K562 (cell line): ENCODE data around the gene CRYBA4. TPM values are rescaled to one million over a fixed set of nuclear protein-coding genes. Genes with fewer than 3 reads are reported as not detected.

Source experiments
- ATAC-seq: fragments of 200-7000 bp; cut with Tn5 transposase; 3 replicates; pipeline ENCODE4 v1.9.1; 2020; ENCODE audit warnings: moderate library complexity
- BruUV-seq: library from RNA; stranded (reverse); fragments of 400-500 nt; replicated peaks from 2 replicates; lab custom pipeline; 2021; lab: Mats Ljungman, UMichigan
- CTCF ChIA-PET: fragments of 300-600 bp; formaldehyde crosslinking; extraction: SDS; loops from one replicate; lab custom pipeline; 2021; ENCODE audit warnings: low intra/inter-chr PET ratio; lab: Yijun Ruan, JAX
- POLR2A ChIA-PET: fragments of 300-600, 350-650 bp; sonication (Branson Sonifier 250); formaldehyde crosslinking; extraction: SDS; loops from one replicate; lab custom pipeline; 2021; ENCODE audit warnings: antibody characterized with exemption, inconsistent platforms; lab: Yijun Ruan, JAX
- DNase-seq, 4 experiments: peaks; one replicate each; pipeline versions ENCODE4 v3.0.0 to v3.0.0-alpha.2; 2011 to 2018; ENCODE audit warnings: low spot score in 3 of 4, mixed read lengths in 3 of 4; ENCODE audit errors: extremely low read depth in 1 of 4
- FAIRE-seq: peaks from 2 replicates; lab custom pipeline; 2011; peaks lifted over from hg19 to GRCh38; lab: Jason Lieb, UNC
- H2AFZ ChIP-seq: 2 replicates; pipeline ENCODE4 v1.6.0; 2011; ENCODE audit warnings: low read depth, low read length, control low read depth, inconsistent platforms
- H3K27ac ChIP-seq: fragments of 200-600 bp; 3 replicates; pipeline ENCODE4 v1.8.0; 2011; ENCODE audit warnings: low read depth, mild to moderate bottlenecking, control low read depth, inconsistent platforms, low read length, moderate library complexity, mixed read lengths; ENCODE audit errors: extremely low read depth
- H3K27me3 ChIP-seq, 2 experiments: fragments of 300-600 bp in 1 of 2; 2 replicates in 1 of 2; 3 replicates in 1 of 2; pipeline versions ENCODE4 v1.6.0 to v1.8.0; 2011; ENCODE audit warnings: inconsistent platforms in 2 of 2, low read length in 2 of 2, mild to moderate bottlenecking in 1 of 2, mixed read lengths in 1 of 2, moderate library complexity in 1 of 2; ENCODE audit not compliant: control insufficient read depth in 2 of 2, insufficient read depth in 2 of 2
- H3K36me3 ChIP-seq: fragments of 300-600 bp; 3 replicates; pipeline ENCODE4 v1.8.0; 2011; ENCODE audit warnings: mild to moderate bottlenecking, low read length, inconsistent platforms; ENCODE audit not compliant: control insufficient read depth, insufficient read depth
- H3K4me1 ChIP-seq, 2 experiments: fragments of 200-600 bp in 1 of 2; replicated peaks in 1 of 2; 2 replicates in 1 of 2; 3 replicates in 1 of 2; pipeline versions ENCODE4 v1.5.1 to v1.8.0; 2011; ENCODE audit warnings: inconsistent platforms in 2 of 2, low read length in 2 of 2, mild to moderate bottlenecking in 1 of 2, mixed read lengths in 1 of 2, moderate library complexity in 1 of 2; ENCODE audit not compliant: control insufficient read depth in 2 of 2, insufficient read depth in 2 of 2
- H3K4me2 ChIP-seq: 2 replicates; pipeline ENCODE4 v1.6.1; 2011; ENCODE audit warnings: low read length, control low read depth, inconsistent platforms, mixed read lengths; ENCODE audit not compliant: insufficient read depth
- H3K4me3 ChIP-seq: fragments of 200-600 bp; sonication (generic), shearing (Covaris generic); 2 replicates; pipeline ENCODE4 v1.5.1; 2016; ENCODE audit warnings: control low read depth, inconsistent platforms
- H3K79me2 ChIP-seq: fragments of 200-600 bp; 3 replicates; pipeline ENCODE4 v1.8.0; 2011; ENCODE audit warnings: low read length, inconsistent platforms; ENCODE audit not compliant: control insufficient read depth, insufficient read depth
- H3K9ac ChIP-seq, 2 experiments: 2 replicates each; pipeline versions ENCODE4 v1.6.0 to v1.6.1; 2011; ENCODE audit warnings: low read depth in 2 of 2, low read length in 2 of 2, control low read depth in 1 of 2, inconsistent platforms in 1 of 2, mild to moderate bottlenecking in 1 of 2, mixed read lengths in 1 of 2; ENCODE audit not compliant: insufficient read depth in 1 of 2
- H3K9me1 ChIP-seq: one replicate; pipeline ENCODE4 v1.6.0; 2011; ENCODE audit warnings: inconsistent platforms, mild to moderate bottlenecking, low read length, moderate library complexity; ENCODE audit not compliant: control insufficient read depth, insufficient read depth
- H3K9me3 ChIP-seq: replicated peaks from 2 replicates; pipeline ENCODE4 v1.5.1; 2011; ENCODE audit warnings: low read depth, low read length, inconsistent platforms; ENCODE audit not compliant: control insufficient read depth, insufficient read depth
- H4K20me1 ChIP-seq: replicated peaks from 2 replicates; pipeline ENCODE4 v1.6.1; 2011; ENCODE audit warnings: low read length, inconsistent platforms, mixed read lengths; ENCODE audit not compliant: control insufficient read depth, insufficient read depth
- CLOCK ChIP-seq: fragments of 250-450 bp; sonication (Bioruptor Pico); IDR thresholded peaks from 2 replicates; pipeline ENCODE4 v1.4.0; 2020; ENCODE audit warnings: mild to moderate bottlenecking, moderate library complexity, borderline replicate concordance
- CXXC5 ChIP-seq: fragments of 250-450 bp; sonication (Bioruptor Pico); IDR thresholded peaks from 2 replicates; pipeline ENCODE4 v1.8.0; 2022; ENCODE audit warnings: inconsistent platforms, mild to moderate bottlenecking, moderate library complexity
- FOXO4 ChIP-seq: fragments of 450-650 bp; formaldehyde crosslinking; IDR thresholded peaks from 2 replicates; pipeline ENCODE4 v1.4.0; 2020; ENCODE audit warnings: mild to moderate bottlenecking, moderate library complexity
- HLTF ChIP-seq: fragments of 450-650 bp; IDR thresholded peaks from 2 replicates; pipeline ENCODE4 v1.6.1; 2016
- ILF3 ChIP-seq: fragments of 450-650 bp; IDR thresholded peaks from 2 replicates; pipeline ENCODE4 v1.6.1; 2018; ENCODE audit warnings: antibody characterized with exemption, mild to moderate bottlenecking, moderate library complexity, borderline replicate concordance
- SUPT5H ChIP-seq: fragments of 450-650 bp; IDR thresholded peaks from 2 replicates; pipeline ENCODE4 v1.6.1; 2016
- TFE3 ChIP-seq: fragments of 450-650 bp; formaldehyde crosslinking; IDR thresholded peaks from 2 replicates; pipeline ENCODE4 v1.4.0; 2020; ENCODE audit warnings: mild to moderate bottlenecking, mixed read lengths
- USF2 ChIP-seq: sonication (generic); formaldehyde crosslinking; IDR thresholded peaks from 2 replicates; pipeline ENCODE4 v1.5.0; 2020; ENCODE audit warnings: missing genetic modification reagents
- XRCC5 ChIP-seq: fragments of 200-400 bp; formaldehyde crosslinking; IDR thresholded peaks from 2 replicates; pipeline ENCODE4 v1.6.1; 2017; ENCODE audit warnings: low read depth, mild to moderate bottlenecking, low read length
- ZC3H8 ChIP-seq: fragments of 450-650 bp; IDR thresholded peaks from 2 replicates; pipeline ENCODE4 v1.6.1; 2017
- ZNF592 ChIP-seq: fragments of 450-650 bp; IDR thresholded peaks from 2 replicates; pipeline ENCODE4 v1.6.1; 2017; ENCODE audit warnings: antibody characterized with exemption, mild to moderate bottlenecking
- ZNF644 ChIP-seq: fragments of 200-800 bp; sonication (Bioruptor generic); IDR thresholded peaks from 2 replicates; pipeline ENCODE4 v1.6.1; 2016; ENCODE audit warnings: low read depth, missing genetic modification characterization, missing compliant biosample characterization
- WGBS: fragments of 100-300 bp; shearing (Covaris generic); methylation state at CpG from one replicate; pipeline ENCODE4 v1.1.6; 2016; ENCODE audit warnings: low coverage, mixed read lengths; ENCODE audit not compliant: insufficient coverage; ENCODE audit errors: missing lambda C conversion rate; 5-methylcytosine and 5-hydroxymethylcytosine counted together
- in situ Hi-C: fragments of 300-500 bp; cut with MboI; formaldehyde crosslinking; loops from 4 replicates; pipeline ENCODE4 v1.15.0; 2018; ENCODE audit warnings: inconsistent platforms, mixed read lengths
- intact Hi-C: fragments of 100-400 bp; cut with micrococcal nuclease; formaldehyde crosslinking; loops from 2 replicates; pipeline ENCODE4 v1.14.2; 2022
- polyA plus RNA-seq, 8 experiments: library from polyadenylated mRNA; depleted of rRNA in 4 of 8; stranded (reverse) in 5 of 8; unstranded in 3 of 8; fragments of >200 nt; fragmentation: Nextera tagmentation in 2 of 8; fragmentation: Illumina TruSeq in 1 of 8; extraction: Ambion mirVana in 2 of 8; extraction: Trizol in 1 of 8; gene quantifications; 2 replicates each; pipeline versions ENCODE4 v1.2.1 to v1.2.3, GENCODE V29; 2011 to 2014; ENCODE audit warnings: inconsistent platforms in 1 of 8, missing spikeins in 1 of 8
- total RNA-seq, 7 experiments: library from RNA; depleted of rRNA in 6 of 7; stranded (reverse); fragments of >200 nt in 6 of 7; fragmentation: Illumina TruSeq in 2 of 7; extraction: Trizol in 2 of 7; gene quantifications; 2 replicates each; pipeline versions ENCODE4 v1.2.1 to v1.2.3, GENCODE V29; 2011 to 2021; ENCODE audit warnings: low replicate concordance in 1 of 7

The CRYBA4 gene
- total and polyA plus RNA-seq, 9 of the 15 experiments (the other 6 are each of a cell fraction or from before 2014, with no cell fraction given), result 0.59 to 3.3 (median 1.6) TPM

GRCh38 chr22:26631282-26631681 lies 9.5 kb downstream of the CRYBA4 start:
- Histone ChIP-seq H3K9ac (peak overlapping the region; percentile 67 to 76; a peak in 3 of 4 replicates), H3K4me2 (peak overlapping the region; percentile 52), H3K27ac (peak overlapping the region; percentile 90), H3K27me3 (no peaks in the 10 kb centered on the region), H3K4me3 (no peak overlapping the region), H3K36me3 (no peaks in the 10 kb centered on the region), H4K20me1 (no peaks in the 10 kb centered on the region), H3K79me2 (peaks cover 7% of the 10 kb centered on the region; the same call in 1 of the 3 replicates), H2AFZ (peak overlapping the region; percentile 75), H3K4me1 (peaks cover 20 to 49% of the 10 kb centered on the region in 2 experiments), H3K9me3 (peaks cover 2% of the 10 kb centered on the region; the same call in 1 of the 2 replicates), H3K9me1 (peaks cover 4% of the 10 kb centered on the region)
- intact Hi-C loops (no loop called here), in situ Hi-C loops (no loop called here)
- FAIRE-seq (no peak), ATAC-seq (no peak), DNase-seq (no peak)
- no TSS peak for BruUV-seq
- POLR2A ChIA-PET, result interaction anchor here (0.6 kb wide), 2 partner anchors 11 to 26 kb away, joined by 4 read pairs; no protein-coding TSS in a partner anchor
- CTCF ChIA-PET, result no interaction called here
- WGBS, result 8% methylated on average over 4 of the region's 4 CpGs
- TF ChIP-seq ILF3 (no peak), ZNF644 (tag) (0 out of 2 replicates have a peak, but pooled peaks have one; percentile 40), ZC3H8 (no peak), FOXO4 (no peak), USF2 (peak; percentile 36; the same call in 1 of the 2 replicates), SUPT5H (no peak), CLOCK (CRISPR knock-in tag) (no peak), HLTF (no peak), CXXC5 (CRISPR knock-in tag) (peak; percentile 38; the same call in 1 of the 2 replicates), ZNF592 (peak; percentile 91), XRCC5 (no peak), TFE3 (CRISPR knock-in tag) (no peak)
